Measurements from ENCODE around the gene TAF11L7. TPM values are rescaled to one million over a fixed set of nuclear protein-coding genes. Genes with fewer than 3 reads are reported as not detected.

Gene TAF11L7
- total and polyA plus RNA-seq, 9 of the 15 experiments (the other 6 are each of a cell fraction or from before 2014, with no cell fraction given): 0.20 to 1.9 (median 0.27) TPM; not detected in 6

Small RNAs within 50 kb of the gene (small RNA-seq; reads per million reads assigned to genes)
- not detected for gene AC233724.3
- not detected for gene AC233724.6
- gene AC233724.7: not detected

Other genes starting within 250 kb of the TAF11L7 start
Only the 7 nearest of the 12 such genes appear.
- not detected in 2 replicates for gene TAF11L8, start 5.2 kb upstream of the TAF11L7 start, total RNA-seq (2014; rRNA removed)
- gene TAF11L8, start 5.2 kb upstream of the TAF11L7 start, total RNA-seq (2014; rRNA removed; fragmentation: Illumina TruSeq; extraction: Trizol): not detected in 2 replicates
- gene TAF11L8, start 5.2 kb upstream of the TAF11L7 start, total RNA-seq (2015; rRNA removed; fragmentation: Illumina TruSeq; extraction: Trizol): not detected in 2 replicates
- gene TAF11L8, start 5.2 kb upstream of the TAF11L7 start, total RNA-seq (2021): not detected in 2 replicates
- gene TAF11L8, start 5.2 kb upstream of the TAF11L7 start, polyA plus RNA-seq (2011; rRNA removed): not detected in 2 replicates
- not detected in 2 replicates for gene TAF11L8, start 5.2 kb upstream of the TAF11L7 start, polyA plus RNA-seq (2014; fragmentation: Illumina TruSeq; extraction: Trizol)
- not detected for gene TAF11L8, start 5.2 kb upstream of the TAF11L7 start, polyA plus RNA-seq (2014; fragmentation: Nextera tagmentation; extraction: Ambion mirVana)
- not detected in 2 replicates for gene TAF11L8, start 5.2 kb upstream of the TAF11L7 start, polyA plus RNA-seq (2014; rRNA removed)
- gene TAF11L9, start 8.6 kb upstream of the TAF11L7 start, total RNA-seq (2014; rRNA removed): 0.57 and 0.68 TPM in 2 replicates
- gene TAF11L9, start 8.6 kb upstream of the TAF11L7 start, total RNA-seq (2014; rRNA removed; fragmentation: Illumina TruSeq; extraction: Trizol): 0.29 TPM in 1 of 2 replicates, not detected in the other
- gene TAF11L9, start 8.6 kb upstream of the TAF11L7 start, total RNA-seq (2015; rRNA removed; fragmentation: Illumina TruSeq; extraction: Trizol): not detected in 2 replicates
- 0.53 TPM in 1 of 2 replicates, not detected in the other for gene TAF11L9, start 8.6 kb upstream of the TAF11L7 start, total RNA-seq (2021)
- gene TAF11L9, start 8.6 kb upstream of the TAF11L7 start, polyA plus RNA-seq (2011; rRNA removed): not detected in 2 replicates
- gene TAF11L9, start 8.6 kb upstream of the TAF11L7 start, polyA plus RNA-seq (2014; fragmentation: Illumina TruSeq; extraction: Trizol): not detected in 2 replicates
- under 1 TPM in 1 of 2 experiments, not detected in 1; 0.27 TPM for gene TAF11L9, start 8.6 kb upstream of the TAF11L7 start, polyA plus RNA-seq (2014; fragmentation: Nextera tagmentation; extraction: Ambion mirVana)
- gene TAF11L9, start 8.6 kb upstream of the TAF11L7 start, polyA plus RNA-seq (2014; rRNA removed): 0.20 TPM in 1 of 2 replicates, not detected in the other
- 0.57 and 0.68 TPM in 2 replicates for gene TAF11L10, start 12.1 kb upstream of the TAF11L7 start, total RNA-seq (2014; rRNA removed)
- 0.29 TPM in 1 of 2 replicates, not detected in the other for gene TAF11L10, start 12.1 kb upstream of the TAF11L7 start, total RNA-seq (2014; rRNA removed; fragmentation: Illumina TruSeq; extraction: Trizol)
- not detected in 2 replicates for gene TAF11L10, start 12.1 kb upstream of the TAF11L7 start, total RNA-seq (2015; rRNA removed; fragmentation: Illumina TruSeq; extraction: Trizol)
- 0.53 TPM in 1 of 2 replicates, not detected in the other for gene TAF11L10, start 12.1 kb upstream of the TAF11L7 start, total RNA-seq (2021)
- gene TAF11L10, start 12.1 kb upstream of the TAF11L7 start, polyA plus RNA-seq (2011; rRNA removed): 3.7 TPM in 1 of 2 replicates, not detected in the other
- not detected in 2 replicates for gene TAF11L10, start 12.1 kb upstream of the TAF11L7 start, polyA plus RNA-seq (2014; fragmentation: Illumina TruSeq; extraction: Trizol)
- under 1 TPM in 1 of 2 experiments, not detected in 1; 0.27 TPM for gene TAF11L10, start 12.1 kb upstream of the TAF11L7 start, polyA plus RNA-seq (2014; fragmentation: Nextera tagmentation; extraction: Ambion mirVana)
- 0.20 TPM in 1 of 2 replicates, not detected in the other for gene TAF11L10, start 12.1 kb upstream of the TAF11L7 start, polyA plus RNA-seq (2014; rRNA removed)
- not detected in 2 replicates for gene TAF11L11, start 18.4 kb upstream of the TAF11L7 start, total RNA-seq (2014; rRNA removed)
- gene TAF11L11, start 18.4 kb upstream of the TAF11L7 start, total RNA-seq (2014; rRNA removed; fragmentation: Illumina TruSeq; extraction: Trizol): not detected in 2 replicates
- not detected in 2 replicates for gene TAF11L11, start 18.4 kb upstream of the TAF11L7 start, total RNA-seq (2015; rRNA removed; fragmentation: Illumina TruSeq; extraction: Trizol)
- gene TAF11L11, start 18.4 kb upstream of the TAF11L7 start, total RNA-seq (2021): not detected in 2 replicates
- gene TAF11L11, start 18.4 kb upstream of the TAF11L7 start, polyA plus RNA-seq (2011; rRNA removed): not detected in 2 replicates
- gene TAF11L11, start 18.4 kb upstream of the TAF11L7 start, polyA plus RNA-seq (2014; fragmentation: Illumina TruSeq; extraction: Trizol): not detected in 2 replicates
- not detected for gene TAF11L11, start 18.4 kb upstream of the TAF11L7 start, polyA plus RNA-seq (2014; fragmentation: Nextera tagmentation; extraction: Ambion mirVana)
- not detected in 2 replicates for gene TAF11L11, start 18.4 kb upstream of the TAF11L7 start, polyA plus RNA-seq (2014; rRNA removed)
- gene TAF11L12, start 24.6 kb upstream of the TAF11L7 start, total RNA-seq (2014; rRNA removed): not detected in 2 replicates
- gene TAF11L12, start 24.6 kb upstream of the TAF11L7 start, total RNA-seq (2014; rRNA removed; fragmentation: Illumina TruSeq; extraction: Trizol): not detected in 2 replicates
- not detected in 2 replicates for gene TAF11L12, start 24.6 kb upstream of the TAF11L7 start, total RNA-seq (2015; rRNA removed; fragmentation: Illumina TruSeq; extraction: Trizol)
- not detected in 2 replicates for gene TAF11L12, start 24.6 kb upstream of the TAF11L7 start, total RNA-seq (2021)
- not detected in 2 replicates for gene TAF11L12, start 24.6 kb upstream of the TAF11L7 start, polyA plus RNA-seq (2011; rRNA removed)
- gene TAF11L12, start 24.6 kb upstream of the TAF11L7 start, polyA plus RNA-seq (2014; fragmentation: Illumina TruSeq; extraction: Trizol): not detected in 2 replicates
- not detected for gene TAF11L12, start 24.6 kb upstream of the TAF11L7 start, polyA plus RNA-seq (2014; fragmentation: Nextera tagmentation; extraction: Ambion mirVana)
- not detected in 2 replicates for gene TAF11L12, start 24.6 kb upstream of the TAF11L7 start, polyA plus RNA-seq (2014; rRNA removed)
- gene TAF11L13, start 46.3 kb upstream of the TAF11L7 start, total RNA-seq (2014; rRNA removed): not detected in 2 replicates
- gene TAF11L13, start 46.3 kb upstream of the TAF11L7 start, total RNA-seq (2014; rRNA removed; fragmentation: Illumina TruSeq; extraction: Trizol): not detected in 2 replicates
- not detected in 2 replicates for gene TAF11L13, start 46.3 kb upstream of the TAF11L7 start, total RNA-seq (2015; rRNA removed; fragmentation: Illumina TruSeq; extraction: Trizol)
- not detected in 2 replicates for gene TAF11L13, start 46.3 kb upstream of the TAF11L7 start, total RNA-seq (2021)
- not detected in 2 replicates for gene TAF11L13, start 46.3 kb upstream of the TAF11L7 start, polyA plus RNA-seq (2011; rRNA removed)
- gene TAF11L13, start 46.3 kb upstream of the TAF11L7 start, polyA plus RNA-seq (2014; fragmentation: Illumina TruSeq; extraction: Trizol): not detected in 2 replicates
- gene TAF11L13, start 46.3 kb upstream of the TAF11L7 start, polyA plus RNA-seq (2014; fragmentation: Nextera tagmentation; extraction: Ambion mirVana): not detected
- gene TAF11L13, start 46.3 kb upstream of the TAF11L7 start, polyA plus RNA-seq (2014; rRNA removed): not detected in 2 replicates
- not detected in 2 replicates for gene TAF11L14, start 48.7 kb upstream of the TAF11L7 start, total RNA-seq (2014; rRNA removed)
- not detected in 2 replicates for gene TAF11L14, start 48.7 kb upstream of the TAF11L7 start, total RNA-seq (2014; rRNA removed; fragmentation: Illumina TruSeq; extraction: Trizol)
- not detected in 2 replicates for gene TAF11L14, start 48.7 kb upstream of the TAF11L7 start, total RNA-seq (2015; rRNA removed; fragmentation: Illumina TruSeq; extraction: Trizol)
- gene TAF11L14, start 48.7 kb upstream of the TAF11L7 start, total RNA-seq (2021): not detected in 2 replicates
- gene TAF11L14, start 48.7 kb upstream of the TAF11L7 start, polyA plus RNA-seq (2011; rRNA removed): not detected in 2 replicates
- gene TAF11L14, start 48.7 kb upstream of the TAF11L7 start, polyA plus RNA-seq (2014; fragmentation: Illumina TruSeq; extraction: Trizol): not detected in 2 replicates
- gene TAF11L14, start 48.7 kb upstream of the TAF11L7 start, polyA plus RNA-seq (2014; fragmentation: Nextera tagmentation; extraction: Ambion mirVana): not detected
- gene TAF11L14, start 48.7 kb upstream of the TAF11L7 start, polyA plus RNA-seq (2014; rRNA removed): not detected in 2 replicates